Mesothelial cell of epicardium (in vitro differentiated cells): Measurements from ENCODE around the gene LMNTD1. TPM values are rescaled to one million over a fixed set of nuclear protein-coding genes. Genes with fewer than 3 reads are reported as not detected.

Source experiments
- DNase-seq, 2 experiments: peaks; one replicate each; pipeline ENCODE4 v3.0.0; 2021; ENCODE audit warnings: low spot score in 2 of 2; ENCODE audit not compliant: unreplicated experiment in 2 of 2
- H3K27ac Mint-ChIP-seq: 2 replicates; pipeline ENCODE4 v1.8.0; 2021; ENCODE audit warnings: mixed read lengths
- H3K27me3 Mint-ChIP-seq: 2 replicates; pipeline ENCODE4 v1.8.0; 2021; ENCODE audit warnings: low read depth, mixed read lengths
- H3K36me3 Mint-ChIP-seq: 2 replicates; pipeline ENCODE4 v1.8.0; 2021; ENCODE audit warnings: mixed read lengths
- H3K4me1 Mint-ChIP-seq: 2 replicates; pipeline ENCODE4 v1.8.0; 2021; ENCODE audit warnings: mixed read lengths
- H3K4me3 Mint-ChIP-seq: 2 replicates; pipeline ENCODE4 v1.8.0; 2021; ENCODE audit warnings: mild to moderate bottlenecking, moderate library complexity, mixed read lengths
- H3K9me3 Mint-ChIP-seq: 2 replicates; pipeline ENCODE4 v1.8.0; 2021; ENCODE audit warnings: mixed read lengths
- CTCF ChIP-seq: fragments of 200-600 bp; sonication (generic); IDR thresholded peaks from one replicate; pipeline ENCODE4 v1.5.0; 2021; ENCODE audit warnings: antibody characterized with exemption; ENCODE audit not compliant: unreplicated experiment
- total RNA-seq: library from RNA; stranded (reverse); gene quantifications from 3 replicates; pipeline ENCODE4 v1.2.1, GENCODE V29; 2021

Gene LMNTD1
- total RNA-seq, 1 donor from 2014 or later, result not detected

GRCh38 chr12:25449007-25449406 is 104.1 kb downstream of the LMNTD1 start:
- H3K4me1 Mint-ChIP-seq, result no peaks in the 10 kb centered on the region
- no peak overlapping the region for H3K4me3 Mint-ChIP-seq

GRCh38 chr12:25447046-25447445 is 106.0 kb downstream of the LMNTD1 start:
- Mint-ChIP-seq H3K4me1 (no peaks in the 10 kb centered on the region), H3K27ac (no peak overlapping the region), H3K36me3 (no peaks in the 10 kb centered on the region), H3K4me3 (no peak overlapping the region), H3K9me3 (peaks cover 13% of the 10 kb centered on the region), H3K27me3 (no peaks in the 10 kb centered on the region)
- no peak for TF ChIP-seq CTCF
- no peak for DNase-seq

More at GRCh38 chr12:25449007-25449406, 104.1 kb downstream of the LMNTD1 start:
- H3K27me3 Mint-ChIP-seq, result no peaks in the 10 kb centered on the region
- DNase-seq, result no peak
- H3K27ac Mint-ChIP-seq, result no peak overlapping the region
- no peaks in the 10 kb centered on the region for H3K36me3 Mint-ChIP-seq
- TF ChIP-seq CTCF, result no peak
- H3K9me3 Mint-ChIP-seq, result peaks cover 13% of the 10 kb centered on the region

- Mint-ChIP-seq H3K27ac (no peak overlapping the region), H3K36me3 (no peaks in the 10 kb centered on the region), H3K4me1 (peaks cover 29% of the 10 kb centered on the region), H3K27me3 (no peaks in the 10 kb centered on the region), H3K4me3 (no peak overlapping the region), H3K9me3 (peaks cover 4% of the 10 kb centered on the region)
- no peak for DNase-seq
- no peak for TF ChIP-seq CTCF
These were observed 114.4 kb downstream of the LMNTD1 start for GRCh38 chr12:25438638-25439037.

GRCh38 chr12:25436206-25437030 is 116.7 kb downstream of the LMNTD1 start:
- Mint-ChIP-seq H3K4me3 (no peak overlapping the region), H3K27me3 (no peaks in the 10 kb centered on the region), H3K36me3 (no peaks in the 10 kb centered on the region), H3K27ac (peak overlapping the region; percentile 60), H3K9me3 (peaks cover 4% of the 10 kb centered on the region), H3K4me1 (peaks cover 36% of the 10 kb centered on the region)
- TF ChIP-seq CTCF, result peak; percentile 79
- no peak for DNase-seq

- Mint-ChIP-seq H3K4me1 (peaks cover 36% of the 10 kb centered on the region), H3K36me3 (peaks cover under 1% of the 10 kb centered on the region), H3K4me3 (no peak overlapping the region), H3K9me3 (peaks cover 10% of the 10 kb centered on the region), H3K27me3 (no peaks in the 10 kb centered on the region), H3K27ac (peak overlapping the region; percentile 3)
- no peak for TF ChIP-seq CTCF
- no peak for DNase-seq
These were observed 117.7 kb downstream of the LMNTD1 start for GRCh38 chr12:25435431-25435830.
